HepG2 (cell line): ENCODE results near the gene SLFNL1.

Experiments
- BCL6 ChIP-seq: IDR thresholded peaks from 2 replicates; pipeline ENCODE4 v1.6.1; 2016; ENCODE audit warnings: missing genetic modification reagents, missing compliant biosample characterization
- CEBPB ChIP-seq: IDR thresholded peaks from 2 replicates; pipeline ENCODE4 v1.6.1; 2011; ENCODE audit warnings: low read depth, low read length, improper control_type of control experiment, borderline replicate concordance
- CTCF ChIP-seq: sonication (generic); formaldehyde crosslinking; IDR thresholded peaks from 2 replicates; pipeline ENCODE4 v1.5.0; 2020; ENCODE audit warnings: mild to moderate bottlenecking, missing genetic modification reagents, moderate library complexity
- E2F5 ChIP-seq: sonication (generic); formaldehyde crosslinking; conservative IDR thresholded peaks from 2 replicates; pipeline ENCODE4 v1.4.0; 2020; ENCODE audit warnings: missing genetic modification reagents
- ESRRA ChIP-seq: sonication (generic); formaldehyde crosslinking; IDR thresholded peaks from 2 replicates; pipeline ENCODE4 v1.5.1; 2020; ENCODE audit warnings: mild to moderate bottlenecking, low read depth, missing genetic modification reagents
- EZH2 ChIP-seq: conservative IDR thresholded peaks from 2 replicates; pipeline ENCODE4 v1.6.1; 2012; ENCODE audit warnings: mild to moderate bottlenecking, low read depth, low read length, moderate library complexity
- MAX ChIP-seq: IDR thresholded peaks from 2 replicates; pipeline ENCODE4 v1.6.1; 2012; ENCODE audit warnings: inconsistent platforms
- POLR2A ChIP-seq, 2 experiments: IDR thresholded peaks; 2 replicates each; pipeline ENCODE4 v1.6.1; 2011; ENCODE audit warnings: low read depth in 2 of 2, low read length in 2 of 2, mild to moderate bottlenecking in 1 of 2, moderate library complexity in 1 of 2; ENCODE audit not compliant: insufficient read depth in 1 of 2
- RAD51 ChIP-seq: fragments of 450-650 bp; IDR thresholded peaks from 2 replicates; pipeline ENCODE4 v1.6.1; 2016; ENCODE audit warnings: borderline replicate concordance
- ZBTB26 ChIP-seq: IDR thresholded peaks from 2 replicates; pipeline ENCODE4 v1.6.1; 2016; ENCODE audit warnings: missing compliant biosample characterization, missing genetic modification reagents, borderline replicate concordance
- ZNF30 ChIP-seq: sonication (generic); formaldehyde crosslinking; IDR thresholded peaks from 2 replicates; pipeline ENCODE4 v1.5.0; 2020; ENCODE audit warnings: mild to moderate bottlenecking, missing genetic modification reagents
- ZNF333 ChIP-seq: sonication (generic); formaldehyde crosslinking; IDR thresholded peaks from 2 replicates; pipeline ENCODE4 v1.4.0; 2020; ENCODE audit warnings: mild to moderate bottlenecking, missing genetic modification reagents, borderline replicate concordance
- ZNF687 ChIP-seq: sonication (generic); formaldehyde crosslinking; IDR thresholded peaks from 2 replicates; pipeline ENCODE4 v1.5.1; 2020; ENCODE audit warnings: mild to moderate bottlenecking, missing genetic modification reagents, moderate library complexity
- ZNF83 ChIP-seq: sonication (generic); formaldehyde crosslinking; IDR thresholded peaks from 2 replicates; pipeline ENCODE4 v1.4.0; 2020; ENCODE audit warnings: missing genetic modification reagents, mild to moderate bottlenecking, borderline replicate concordance

DNA sequence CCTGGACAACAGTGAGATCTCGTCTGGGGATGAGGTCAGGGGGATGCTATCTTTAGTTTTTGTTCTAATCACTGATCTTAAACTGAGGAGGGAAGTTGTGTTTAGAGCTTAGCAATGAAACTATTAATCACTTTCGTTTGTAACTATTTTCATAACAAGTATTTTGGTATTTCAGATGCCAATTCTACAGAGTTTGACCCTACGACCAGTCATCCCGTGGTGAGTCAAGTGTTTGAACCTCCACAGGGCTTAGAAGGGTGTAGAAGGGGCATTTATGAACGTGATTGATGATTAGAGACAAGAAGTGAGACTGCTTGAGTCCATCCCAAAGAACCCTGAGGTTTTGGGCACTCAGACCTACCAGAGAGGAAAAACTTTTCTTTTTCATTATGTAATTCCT, 15.6 kb downstream of the SLFNL1 start:
- TF ChIP-seq ESRRA (CRISPR knock-in tag): no peak
- TF ChIP-seq BCL6: no peak
- no peak for TF ChIP-seq ZNF83 (CRISPR knock-in tag)
- no peak for TF ChIP-seq RAD51
- no peak for TF ChIP-seq ZNF333
- TF ChIP-seq MAX: no peak
- no peak for TF ChIP-seq ZBTB26 (CRISPR knock-in tag)
- TF ChIP-seq POLR2A (IDR thresholded peaks at IDR 0.05; ENCODE audit: insufficient read depth in 1 of 2, low read depth in 2 of 2, low read length in 2 of 2): no peak
- TF ChIP-seq ZNF687 (CRISPR knock-in tag): no peak
- TF ChIP-seq ZNF30 (CRISPR knock-in tag): no peak
- no peak for TF ChIP-seq CTCF (CRISPR knock-in tag)
- TF ChIP-seq EZH2: no peak
- TF ChIP-seq CEBPB: no peak
- no peak for TF ChIP-seq E2F5
